Right lobe of liver (tissue), 6 donors: Measurements from ENCODE around the gene FIGN. TPM values are rescaled to one million over a fixed set of nuclear protein-coding genes. Genes with fewer than 3 reads are reported as not detected.

Source experiments
- ATAC-seq, 4 donors: fragments of 200-7000 bp; cut with Tn5 transposase; one replicate each; pipeline ENCODE4 v1.9.1; 2020; ENCODE audit warnings: mild to moderate bottlenecking in 4 of 4, moderate library complexity in 4 of 4
- DNase-seq, 3 donors: peaks; one replicate each; pipeline ENCODE4 v3.0.0-alpha.2; 2020
- H3K27ac ChIP-seq, 3 donors: fragments of 200-600 bp; one replicate each; pipeline ENCODE4 v1.8.0; 2022
- H3K27me3 ChIP-seq, 2 donors: fragments of 200-600 bp; one replicate each; pipeline ENCODE4 v1.8.0; 2022
- H3K36me3 ChIP-seq, 4 donors: fragments of 200-600 bp; sonication (generic) in 1 of 4; one replicate each; pipeline versions ENCODE4 v1.5.1 to v1.8.0; 2017 to 2022; ENCODE audit warnings: control low read depth in 1 of 4
- H3K4me1 ChIP-seq, 4 donors: fragments of 200-600 bp; sonication (generic) in 1 of 4; one replicate each; pipeline versions ENCODE4 v1.5.1 to v1.8.0; 2017 to 2022; ENCODE audit warnings: control low read depth in 1 of 4
- H3K4me3 ChIP-seq, 3 donors: fragments of 200-600 bp; one replicate each; pipeline ENCODE4 v1.8.0; 2022
- H3K9me3 ChIP-seq, 4 donors: fragments of 200-600 bp; sonication (generic) in 1 of 4; one replicate each; pipeline versions ENCODE4 v1.5.1 to v1.8.0; 2017 to 2022; ENCODE audit warnings: control low read depth in 1 of 4
- CTCF ChIP-seq, 4 donors: fragments of 200-600 bp in 3 of 4; fragments of 450-650 bp in 1 of 4; IDR thresholded peaks; one replicate each; pipeline versions ENCODE4 v1.5.1 to v1.8.0; 2016 to 2022; ENCODE audit warnings: antibody characterized with exemption in 4 of 4, mild to moderate bottlenecking in 2 of 4
- POLR2A ChIP-seq: fragments of 450-650 bp; IDR thresholded peaks from one replicate; pipeline ENCODE4 v1.6.1; 2017; ENCODE audit warnings: antibody characterized with exemption, mild to moderate bottlenecking
- WGBS: methylation state at CpG from one replicate; pipeline ENCODE4 v1.1.6; 2018; ENCODE audit warnings: low coverage, low lambda C conversion rate; ENCODE audit not compliant: insufficient coverage; ENCODE audit errors: missing lambda C conversion rate; 5-methylcytosine and 5-hydroxymethylcytosine counted together
- intact Hi-C, 2 donors: fragments of 100-400 bp; cut with DNase I; formaldehyde crosslinking; loops; one replicate each; pipeline versions ENCODE4 v1.11.2 to v1.14.1; 2022
- total RNA-seq, 6 experiments: library from RNA; depleted of rRNA in 2 of 6; stranded (reverse); fragments of >200 nt in 2 of 6; fragmentation: NEBNext Ultra II Directional in 3 of 6; extraction: Animal tissue kit (Norgen Biotek cat#: 25700) in 3 of 6; gene quantifications; one replicate each; pipeline versions ENCODE4 v1.1.0 to v1.2.4, GENCODE V29; 2016 to 2023
- donor health status: DM: no; HTN: yes; CAD: no.
- donor health status: DM: no; HTN: no; CAD: no.
- donor health status: DM: no; HTN: no; CAD: no.
- donor health status: DM: no; HTN: yes; CAD: no.
- donor health status: DM: no; HTN: yes; CAD: no.

The FIGN gene
- total RNA-seq, 6 experiments from 2014 or later: 2.8 to 9.2 (median 5.1) TPM

DNA sequence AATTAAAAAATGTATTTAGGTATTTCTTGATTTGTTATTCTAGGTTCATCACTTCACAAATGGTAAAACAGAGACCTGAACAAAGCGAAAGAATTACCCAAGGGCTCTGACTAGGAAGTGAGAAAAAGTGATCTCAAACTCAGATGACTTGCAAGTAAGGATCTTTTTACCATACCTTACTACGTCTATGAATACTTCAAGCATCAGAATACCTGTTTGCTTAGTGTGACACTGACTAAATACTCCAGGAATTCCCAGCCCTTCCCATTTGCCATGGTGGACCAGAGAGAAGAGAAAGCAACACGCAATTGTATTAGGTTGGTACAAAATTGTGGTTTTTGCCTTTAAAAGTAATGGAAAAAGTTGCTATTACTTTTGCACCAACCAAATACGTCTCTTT is 35.8 kb upstream of the FIGN start:
- Histone ChIP-seq H3K27me3 (no peaks in the 10 kb centered on the region), H3K4me3 (no peak overlapping the region), H3K27ac (no peak overlapping the region), H3K4me1 (peaks cover 0 to 7% (median 2%) of the 10 kb centered on the region in 4 donors), H3K36me3 (no peaks in the 10 kb centered on the region), H3K9me3 (no peaks in the 10 kb centered on the region)
- no peak for ATAC-seq
- intact Hi-C loops: no loop called here
- no peak for DNase-seq
- WGBS: 80% methylated on average over 4 of the region's 4 CpGs
- TF ChIP-seq POLR2A (no peak), CTCF (IDR thresholded peaks at IDR 0.05) (no peak)

DNA sequence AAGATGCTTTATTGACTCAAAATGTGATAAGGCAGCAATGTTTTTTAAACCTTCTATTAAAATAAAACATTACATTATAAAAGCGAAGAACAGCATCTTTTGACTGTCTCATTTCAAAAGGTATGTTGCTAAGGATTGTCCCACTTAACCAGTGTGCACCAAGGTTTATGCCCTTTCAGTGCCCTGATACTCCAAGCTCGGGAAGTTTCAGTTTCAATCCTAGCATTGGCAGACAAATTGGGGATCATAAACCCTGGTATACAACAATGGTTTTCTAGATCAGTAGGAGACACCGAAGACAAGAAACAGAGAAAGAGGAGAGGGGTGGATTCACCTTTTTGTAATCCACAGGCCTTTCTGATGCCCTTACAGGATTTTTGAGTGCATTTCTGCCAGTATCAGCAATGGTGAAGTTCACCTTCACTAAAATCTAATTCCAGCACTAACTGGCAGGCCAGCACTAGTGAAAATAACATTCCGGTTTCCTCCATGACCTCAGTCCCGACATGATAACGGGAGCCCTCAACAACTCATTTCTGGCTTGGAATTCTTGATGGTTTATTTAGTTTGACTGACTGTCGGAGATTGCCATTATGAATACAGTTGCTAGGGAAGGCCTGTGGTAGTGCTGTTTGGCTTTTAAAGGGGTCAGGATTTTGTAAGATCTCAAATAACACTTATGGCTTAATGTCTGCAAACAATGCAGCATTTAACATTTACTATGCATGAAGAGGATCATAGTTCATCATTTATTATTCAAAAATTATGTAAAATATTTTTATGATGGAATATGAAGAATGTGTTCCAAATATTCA is 33.3 kb upstream of the FIGN start:
- H3K9me3 ChIP-seq: no peaks in the 10 kb centered on the region
- peak; percentile 78 to 92 (median 84) for ATAC-seq
- 39% methylated on average over 7 of the region's 7 CpGs for WGBS
- peaks cover 0 to 7% (median 2%) of the 10 kb centered on the region in 4 donors for H3K4me1 ChIP-seq
- H3K27ac ChIP-seq: peak overlapping the region; percentile 41 to 74 (median 59)
- H3K36me3 ChIP-seq: no peaks in the 10 kb centered on the region
- no peak for DNase-seq
- intact Hi-C loops: no loop called here
- H3K27me3 ChIP-seq: no peaks in the 10 kb centered on the region
- no peak for TF ChIP-seq POLR2A
- no peak for TF ChIP-seq CTCF (IDR thresholded peaks at IDR 0.05)
- peak overlapping the region in 1 of 3 donors; percentile 12 for H3K4me3 ChIP-seq

DNA sequence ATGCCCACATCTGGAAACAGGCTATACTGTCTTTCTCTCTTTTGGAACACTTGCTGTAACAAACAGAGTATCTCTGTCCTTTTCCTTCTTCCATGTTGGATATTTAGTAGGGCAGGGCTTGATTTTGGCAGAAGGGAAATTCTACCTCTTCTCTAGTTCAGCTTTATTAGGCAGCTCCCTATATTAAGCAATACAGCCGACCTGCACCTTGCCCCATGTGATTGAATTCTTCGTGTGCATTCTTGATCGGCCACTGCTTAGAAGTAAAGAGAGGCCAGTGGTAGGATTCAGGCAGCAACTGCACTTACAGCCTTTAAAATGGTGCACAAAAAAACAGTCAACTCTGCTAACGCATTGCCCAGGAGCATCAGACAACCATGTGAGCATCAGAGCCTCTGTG is 31.3 kb upstream of the FIGN start:
- intact Hi-C loops: no loop called here
- H3K36me3 ChIP-seq: no peaks in the 10 kb centered on the region

DNA sequence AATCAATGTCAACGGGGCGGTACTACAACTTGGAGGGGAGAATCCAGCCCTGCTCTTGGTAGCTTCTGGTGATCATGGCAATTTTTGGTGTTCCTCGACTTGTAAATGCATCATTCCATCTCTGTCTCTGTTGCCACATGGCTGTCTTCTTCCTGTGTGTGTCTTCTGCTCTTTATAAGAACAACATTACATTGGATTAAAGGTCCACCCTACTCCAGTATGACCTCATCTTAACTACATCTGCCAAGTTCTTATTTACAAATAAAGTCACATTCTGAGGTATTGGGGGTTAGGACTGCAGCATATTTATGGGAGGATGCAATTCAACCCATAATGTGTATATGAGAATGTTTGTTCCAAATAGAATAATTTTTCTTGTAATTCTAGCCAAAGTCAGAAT is 28.8 kb upstream of the FIGN start:
- TF ChIP-seq CTCF (IDR thresholded peaks at IDR 0.05) (no peak), POLR2A (no peak)
- DNase-seq (no peak), ATAC-seq (peak in 1 of 4 donors; percentile 10)
- no peaks in the 10 kb centered on the region for H3K4me1 ChIP-seq
- no peak overlapping the region for H3K4me3 ChIP-seq
- no peaks in the 10 kb centered on the region for H3K27me3 ChIP-seq
- intact Hi-C loops: no loop called here
- H3K9me3 ChIP-seq: no peaks in the 10 kb centered on the region
- WGBS: 69% methylated on average over 2 of the region's 3 CpGs
- no peak overlapping the region for H3K27ac ChIP-seq
- no peaks in the 10 kb centered on the region for H3K36me3 ChIP-seq

More for the DNA sequence above, 31.3 kb upstream of the FIGN start:
- no peak overlapping the region for H3K27ac ChIP-seq
- H3K9me3 ChIP-seq: no peaks in the 10 kb centered on the region
- WGBS: 42% methylated on average over 4 of the region's 4 CpGs
- no peaks in the 10 kb centered on the region for H3K27me3 ChIP-seq
- no peak for DNase-seq
- no peaks in the 10 kb centered on the region for H3K4me1 ChIP-seq
- ATAC-seq: peak; percentile 48 to 78 (median 62)
- TF ChIP-seq POLR2A: no peak
- no peak for TF ChIP-seq CTCF (IDR thresholded peaks at IDR 0.05)
- no peak overlapping the region for H3K4me3 ChIP-seq
